PC-3 (cell line): ENCODE measurements around the gene ICAM4.

Experiments used
- EZH2 ChIP-seq: fragments of 300-600 bp; sonication (generic); IDR thresholded peaks from one replicate; pipeline ENCODE4 v1.6.1; 2017; ENCODE audit warnings: antibody characterized with exemption, mild to moderate bottlenecking, low read length; ENCODE audit not compliant: unreplicated experiment
- EZH2phosphoT487 ChIP-seq: fragments of 300-600 bp; sonication (generic); IDR thresholded peaks from 2 replicates; pipeline ENCODE4 v1.6.1; 2018; ENCODE audit warnings: mild to moderate bottlenecking, antibody characterized with exemption, low read length, borderline replicate concordance
- TF ChIP-seq, protein P1 (sequence below): fragments of 300-600 bp; sonication (generic); conservative IDR thresholded peaks from 2 replicates; pipeline ENCODE4 v1.5.1; 2017; ENCODE audit warnings: antibody characterized with exemption, low read depth, mild to moderate bottlenecking, low read length

DNA sequence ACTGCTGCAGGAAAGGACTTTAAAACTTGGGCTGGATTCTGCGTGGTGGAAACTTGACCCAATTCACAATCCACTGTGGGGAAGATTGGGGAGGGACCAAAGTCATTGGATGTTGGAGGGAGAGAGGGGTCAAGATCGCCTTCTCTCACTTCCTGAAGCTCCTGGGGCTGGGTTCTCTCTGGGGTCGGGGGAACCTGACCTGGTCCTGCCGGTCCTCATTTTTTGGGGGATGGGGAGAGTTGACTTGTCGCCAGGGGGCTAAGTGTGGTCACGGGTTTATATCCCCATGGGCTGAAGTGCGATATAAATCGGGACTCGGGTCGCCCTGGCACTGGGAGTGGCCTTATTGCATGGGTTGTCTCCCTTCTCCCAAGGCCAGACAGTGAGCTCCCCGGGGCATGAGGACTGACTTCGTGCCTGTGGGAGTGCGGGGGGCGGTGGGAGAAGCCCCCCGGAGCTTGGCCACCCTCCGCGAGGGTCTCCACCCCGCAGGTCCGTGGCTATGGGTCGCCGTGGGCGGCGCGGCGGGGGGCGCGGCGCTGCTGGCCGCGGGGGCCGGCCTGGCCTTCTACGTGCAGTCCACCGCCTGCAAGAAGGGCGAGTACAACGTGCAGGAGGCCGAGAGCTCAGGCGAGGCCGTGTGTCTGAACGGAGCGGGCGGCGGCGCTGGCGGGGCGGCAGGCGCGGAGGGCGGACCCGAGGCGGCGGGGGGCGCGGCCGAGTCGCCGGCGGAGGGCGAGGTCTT, 9.3 kb downstream of the ICAM4 start:
- TF ChIP-seq, protein P1, sequence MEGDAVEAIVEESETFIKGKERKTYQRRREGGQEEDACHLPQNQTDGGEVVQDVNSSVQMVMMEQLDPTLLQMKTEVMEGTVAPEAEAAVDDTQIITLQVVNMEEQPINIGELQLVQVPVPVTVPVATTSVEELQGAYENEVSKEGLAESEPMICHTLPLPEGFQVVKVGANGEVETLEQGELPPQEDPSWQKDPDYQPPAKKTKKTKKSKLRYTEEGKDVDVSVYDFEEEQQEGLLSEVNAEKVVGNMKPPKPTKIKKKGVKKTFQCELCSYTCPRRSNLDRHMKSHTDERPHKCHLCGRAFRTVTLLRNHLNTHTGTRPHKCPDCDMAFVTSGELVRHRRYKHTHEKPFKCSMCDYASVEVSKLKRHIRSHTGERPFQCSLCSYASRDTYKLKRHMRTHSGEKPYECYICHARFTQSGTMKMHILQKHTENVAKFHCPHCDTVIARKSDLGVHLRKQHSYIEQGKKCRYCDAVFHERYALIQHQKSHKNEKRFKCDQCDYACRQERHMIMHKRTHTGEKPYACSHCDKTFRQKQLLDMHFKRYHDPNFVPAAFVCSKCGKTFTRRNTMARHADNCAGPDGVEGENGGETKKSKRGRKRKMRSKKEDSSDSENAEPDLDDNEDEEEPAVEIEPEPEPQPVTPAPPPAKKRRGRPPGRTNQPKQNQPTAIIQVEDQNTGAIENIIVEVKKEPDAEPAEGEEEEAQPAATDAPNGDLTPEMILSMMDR: no peak
- TF ChIP-seq EZH2: no peak
- no peak for TF ChIP-seq EZH2phosphoT487
